Dermis microvascular lymphatic vessel endothelial cell (primary cell): Measurements from ENCODE around the gene DNPH1. TPM values are rescaled to one million over a fixed set of nuclear protein-coding genes. Genes with fewer than 3 reads are reported as not detected.

Experiments used
- DNase-seq, 2 donors: peaks; one replicate each; pipeline versions ENCODE4 v3.0.0 to v3.0.0-alpha.2; 2010; ENCODE audit warnings: low read depth in 2 of 2
- total RNA-seq: library from RNA; depleted of rRNA; stranded (reverse); fragments of >200 nt; gene quantifications from 2 replicates; pipeline ENCODE4 v1.2.1, GENCODE V29; 2014

The DNPH1 gene
- total RNA-seq, 1 donor from 2014 or later, result 63.5 TPM

DNA sequence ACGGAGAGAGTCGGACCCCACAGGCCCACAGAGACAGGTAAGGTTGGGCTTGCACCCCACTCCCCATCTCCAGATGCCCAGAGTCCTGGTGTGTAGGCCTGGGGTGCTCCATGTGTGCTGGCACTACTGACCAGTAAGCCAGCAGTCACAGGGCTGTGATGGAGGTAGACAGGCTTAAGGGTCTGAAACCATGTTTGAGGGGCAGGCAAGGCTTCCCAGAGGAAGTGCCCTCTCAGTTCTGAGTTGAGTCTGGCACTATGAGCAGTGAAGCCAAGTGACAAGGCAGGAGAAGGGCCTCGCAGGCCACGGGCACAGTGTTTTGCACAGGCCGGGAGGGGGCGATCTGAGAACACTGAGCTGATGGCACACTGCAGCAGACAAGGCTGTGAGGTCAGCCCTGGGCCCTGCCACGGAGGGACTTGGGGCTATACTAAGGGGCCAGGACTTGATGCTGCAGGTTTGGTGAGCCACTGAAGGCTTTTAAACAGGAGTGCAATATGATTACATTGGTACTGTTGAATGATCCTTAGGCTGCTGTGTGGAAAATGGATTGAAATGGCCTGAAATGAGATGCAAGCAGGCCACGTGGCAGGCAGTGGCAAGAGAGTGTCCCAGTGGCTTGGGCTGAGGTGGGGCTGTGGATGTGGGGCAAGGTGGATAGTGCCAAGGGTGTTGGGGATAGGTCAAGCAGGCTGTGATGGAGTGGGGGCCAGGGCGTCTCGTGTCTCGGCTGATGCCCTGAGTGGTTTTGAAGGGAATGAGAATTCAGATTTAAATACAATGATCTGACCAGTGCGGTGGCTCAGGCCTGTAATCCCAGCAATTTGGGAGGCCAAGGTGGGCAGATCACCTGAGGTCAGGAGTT, 34.3 kb upstream of the DNPH1 start:
- DNase-seq, result peak; percentile 41 to 70

DNA sequence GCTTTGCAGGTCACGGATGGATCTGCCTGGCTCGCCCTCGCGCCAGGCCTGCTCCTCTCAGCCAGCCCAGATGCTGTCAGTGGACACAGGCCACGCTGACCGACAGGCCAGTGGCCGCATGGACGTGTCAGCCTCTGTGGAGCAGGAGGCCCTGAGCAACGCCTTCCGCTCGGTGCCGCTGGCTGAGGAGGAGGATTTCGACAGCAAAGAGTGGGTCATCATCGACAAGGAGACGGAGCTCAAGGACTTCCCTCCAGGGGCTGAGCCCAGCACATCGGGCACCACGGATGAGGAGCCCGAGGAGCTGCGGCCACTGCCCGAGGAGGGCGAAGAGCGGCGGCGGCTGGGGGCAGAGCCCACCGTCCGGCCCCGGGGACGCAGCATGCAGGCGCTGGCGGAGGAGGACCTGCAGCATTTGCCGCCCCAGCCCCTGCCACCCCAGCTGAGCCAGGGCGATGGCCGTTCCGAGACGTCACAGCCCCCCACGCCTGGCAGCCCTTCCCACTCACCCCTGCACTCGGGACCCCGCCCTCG, 33.6 kb upstream of the DNPH1 start:
- no peak for DNase-seq

DNA sequence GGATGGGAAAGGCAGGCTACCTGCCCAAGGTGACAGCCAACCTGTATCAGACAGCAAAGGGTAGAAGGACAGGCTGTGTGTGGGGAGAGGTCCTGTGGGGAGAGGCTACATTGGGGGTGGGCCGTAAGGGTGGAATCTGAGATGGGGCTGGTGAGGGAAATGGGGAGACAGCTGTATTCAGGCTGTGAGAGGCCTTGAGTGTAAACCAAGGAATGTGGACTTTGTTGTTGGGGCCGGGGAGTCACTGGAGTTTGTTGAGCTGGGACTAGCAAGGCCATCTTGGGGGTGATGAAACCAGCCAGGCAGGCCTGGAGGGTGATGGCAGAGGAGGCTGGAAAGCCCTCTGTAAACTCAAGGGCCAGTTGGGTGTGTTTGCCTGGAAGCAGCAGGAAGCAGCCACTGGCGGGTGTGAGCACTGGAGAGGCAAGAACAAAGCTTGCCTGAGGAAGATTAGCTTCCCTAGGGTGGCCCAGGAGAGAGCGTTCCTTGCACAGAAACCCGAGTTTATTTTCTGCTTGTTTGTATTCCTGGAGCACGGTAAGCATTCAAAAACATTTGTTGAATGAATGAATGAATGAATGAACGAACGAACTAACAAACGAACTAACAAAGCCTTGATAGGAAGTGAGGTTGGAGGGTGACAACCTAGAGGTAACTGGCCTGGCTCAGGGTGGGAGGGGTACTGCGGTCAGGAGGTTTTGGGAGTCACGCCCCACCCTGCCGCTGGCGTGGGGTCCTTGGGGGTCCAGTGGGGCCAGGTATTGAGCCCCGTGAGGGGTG, 32.9 kb upstream of the DNPH1 start:
- no peak for DNase-seq

DNA sequence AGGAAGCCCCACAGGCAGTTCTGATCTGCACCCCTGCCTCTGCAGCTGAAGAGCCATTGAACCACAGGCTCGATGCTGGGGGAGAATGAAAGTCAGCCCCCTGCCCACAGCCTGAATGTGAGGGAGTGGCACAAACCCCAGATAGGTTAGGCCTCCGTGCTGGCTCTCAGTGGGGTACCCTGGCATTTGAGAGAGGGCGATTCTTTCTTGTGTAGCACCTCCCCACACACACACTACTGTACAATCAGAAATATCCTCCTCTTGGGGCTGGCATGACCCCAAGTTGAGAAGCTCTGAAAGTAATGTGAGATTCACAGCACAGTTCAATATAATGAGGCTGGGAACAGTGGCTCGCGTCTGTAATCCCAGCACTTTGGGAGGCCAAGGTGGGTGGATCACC, 31.9 kb upstream of the DNPH1 start:
- no peak for DNase-seq

DNA sequence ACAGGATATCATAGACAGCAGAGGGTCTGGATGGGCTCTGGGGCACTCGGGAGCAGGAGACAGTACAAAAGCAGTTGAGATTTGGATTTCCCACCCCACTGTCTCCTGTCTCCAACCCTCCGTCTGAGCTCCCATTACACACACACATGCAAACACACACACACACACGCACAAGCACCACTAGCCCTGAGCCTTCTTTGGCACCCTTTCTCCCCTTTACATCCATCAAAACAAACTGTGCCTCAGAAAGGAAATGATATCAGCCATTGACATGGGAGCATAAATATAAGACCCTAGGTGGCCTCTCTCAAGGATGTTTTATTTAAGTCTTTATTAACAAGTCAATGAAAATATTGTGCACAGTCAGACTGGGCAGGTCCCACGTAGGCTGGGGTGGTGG, 31.5 kb upstream of the DNPH1 start:
- DNase-seq, result peak in 1 of 2 donors; percentile 57

DNA sequence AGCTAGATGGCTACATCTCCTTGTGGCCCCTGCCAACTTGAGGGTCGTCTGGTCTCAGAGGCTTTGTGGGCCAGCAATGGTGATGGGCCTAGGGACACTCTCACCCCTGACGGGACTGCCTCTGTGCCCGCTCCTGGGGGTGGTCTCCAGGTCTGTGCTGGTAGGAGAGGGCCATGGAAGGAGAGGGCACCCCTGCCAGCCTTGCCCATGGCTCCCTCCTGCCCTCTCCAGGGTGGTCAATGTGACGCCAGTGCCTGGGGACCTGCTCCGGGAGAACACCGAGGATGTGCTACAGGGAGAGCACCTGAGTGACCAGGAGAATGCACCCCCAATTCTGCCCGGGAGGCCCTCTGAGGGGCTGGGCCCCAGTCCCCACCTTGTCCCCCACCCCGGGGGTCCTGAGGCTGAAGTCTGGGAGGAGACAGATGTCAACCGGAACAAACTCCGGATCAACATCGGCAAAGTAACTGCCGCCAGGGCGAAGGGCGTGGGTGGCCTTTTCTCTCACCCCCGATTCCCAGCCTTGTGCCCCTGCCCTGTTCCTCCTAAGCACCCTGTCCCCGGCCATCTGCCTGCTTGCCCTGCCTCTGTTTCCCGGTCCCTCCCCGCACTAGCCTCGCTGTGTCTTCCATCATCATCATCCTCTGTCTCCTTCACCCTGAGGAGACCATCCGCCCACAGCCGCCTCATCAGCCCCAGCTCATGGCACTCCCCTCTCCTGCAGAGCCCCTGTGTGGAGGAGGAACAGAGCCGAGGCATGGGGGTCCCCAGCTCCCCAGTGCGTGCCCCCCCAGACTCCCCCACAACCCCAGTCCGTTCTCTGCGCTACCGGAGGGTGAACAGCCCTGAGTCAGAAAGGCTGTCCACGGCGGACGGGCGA, 29.8 kb upstream of the DNPH1 start:
- DNase-seq, result no peak

DNA sequence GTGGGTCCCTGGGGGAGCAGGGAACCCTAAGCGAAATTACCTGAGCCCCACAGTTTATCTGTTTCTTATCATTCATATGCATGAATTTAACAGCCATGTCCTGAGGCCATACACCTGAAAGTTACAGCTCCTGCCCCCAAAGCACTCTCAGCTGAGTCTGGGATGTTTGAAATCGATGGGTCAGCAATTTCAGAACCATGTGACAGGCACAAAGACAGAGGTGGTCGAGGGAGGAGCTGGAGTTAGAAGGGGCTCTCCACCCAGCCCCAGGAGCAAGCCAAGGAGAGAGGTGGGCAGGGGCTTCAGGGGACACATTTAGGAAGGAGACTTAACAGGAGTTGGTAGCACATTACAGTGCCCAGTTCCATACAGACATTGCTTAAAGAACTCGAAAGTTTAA, 28.9 kb upstream of the DNPH1 start:
- DNase-seq, result no peak

DNA sequence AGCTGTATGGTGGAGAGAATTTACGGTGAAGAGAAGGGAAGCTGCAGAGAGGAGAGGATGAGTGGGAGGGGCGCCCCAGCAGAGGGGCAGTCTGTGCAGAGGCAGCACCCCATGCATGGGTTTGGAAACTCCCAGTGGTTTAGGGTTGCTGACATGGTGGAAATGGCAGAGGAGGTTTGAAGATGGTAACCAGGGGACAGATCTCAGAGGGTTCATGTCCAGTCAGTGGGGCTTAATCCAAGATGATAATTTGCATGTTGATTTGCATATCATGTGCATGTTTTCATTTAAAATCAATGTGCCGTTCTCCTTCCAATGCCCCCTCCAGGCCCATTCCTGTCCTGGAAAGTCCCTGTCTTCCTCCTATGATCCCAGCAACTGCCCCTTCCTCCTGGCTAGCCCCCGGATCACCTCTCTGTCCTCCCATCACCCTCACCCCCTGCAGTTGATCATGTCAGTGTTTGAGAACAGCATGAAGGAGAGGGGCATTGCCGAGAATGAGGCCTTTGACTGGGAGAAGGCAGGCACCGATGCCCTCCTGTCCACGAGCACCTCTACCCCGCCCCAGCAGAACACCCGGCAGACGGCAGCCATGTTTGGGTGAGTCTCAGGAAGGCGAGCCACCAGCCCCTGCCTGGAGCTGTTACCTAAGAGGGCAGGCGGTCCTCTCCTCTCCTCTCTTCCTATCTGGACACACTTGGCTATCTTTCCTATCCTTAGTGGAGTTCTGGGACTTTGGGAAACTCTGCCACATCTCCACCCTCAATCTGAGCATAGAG, 28.3 kb upstream of the DNPH1 start:
- DNase-seq, result no peak

DNA sequence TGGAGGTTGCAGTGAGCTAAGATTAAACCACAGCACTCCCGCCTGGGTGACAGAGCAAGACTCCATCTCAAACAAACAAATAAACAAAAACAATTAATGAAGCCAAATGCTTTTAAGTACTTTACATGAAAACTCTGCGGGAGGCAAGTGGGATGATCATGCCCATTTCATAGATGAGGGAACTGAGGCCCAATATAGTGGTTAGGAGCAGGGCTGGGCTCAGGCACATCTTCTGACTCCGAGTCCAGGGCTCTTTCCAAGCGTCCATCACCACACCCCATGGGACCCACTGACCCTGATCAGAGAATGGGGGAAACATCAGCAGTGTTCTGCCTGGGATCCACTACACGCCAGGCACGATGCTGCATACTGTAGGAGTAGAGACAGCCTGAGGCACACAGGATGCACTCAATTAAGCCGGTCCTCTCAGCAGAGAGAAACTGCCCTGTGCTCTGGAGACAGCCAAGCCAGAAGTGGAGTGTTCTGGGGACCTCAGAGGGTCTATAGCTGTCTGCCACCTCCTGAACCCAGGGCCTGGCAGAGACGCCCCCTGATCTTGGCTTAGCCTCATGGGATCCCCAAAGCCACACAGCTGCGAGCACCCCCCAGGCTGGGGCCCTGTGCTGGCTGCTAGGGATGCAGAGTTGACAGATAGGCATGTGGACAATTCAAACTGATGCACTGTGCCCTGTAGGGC, 27.5 kb upstream of the DNPH1 start:
- DNase-seq, result no peak

DNA sequence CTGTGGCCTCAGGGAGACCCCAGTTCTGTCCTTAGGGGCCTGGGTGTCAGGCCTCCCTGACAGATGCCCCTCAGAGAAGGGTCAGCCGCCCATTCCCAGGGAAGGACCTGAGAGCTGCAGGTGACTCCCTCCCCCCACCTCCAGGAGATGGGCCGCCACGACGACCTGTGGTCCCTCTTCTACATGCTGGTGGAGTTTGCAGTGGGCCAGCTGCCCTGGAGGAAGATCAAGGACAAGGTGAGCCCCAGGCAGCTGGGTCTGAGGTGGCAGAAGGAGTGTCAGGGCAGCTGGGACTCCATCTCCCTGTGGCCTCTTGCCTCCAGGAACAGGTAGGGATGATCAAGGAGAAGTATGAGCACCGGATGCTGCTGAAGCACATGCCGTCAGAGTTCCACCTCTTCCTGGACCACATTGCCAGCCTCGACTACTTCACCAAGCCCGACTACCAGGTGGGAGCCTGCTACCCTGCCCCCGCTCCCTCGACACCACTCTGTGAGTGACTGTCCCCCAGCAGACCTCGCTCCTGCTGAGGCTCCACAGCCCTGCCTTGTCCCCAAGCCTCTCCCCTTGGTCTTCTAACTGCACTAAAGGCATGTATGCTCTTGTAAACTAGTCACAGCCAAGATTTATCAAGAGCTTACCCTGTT, 26.2 kb upstream of the DNPH1 start:
- no peak for DNase-seq

DNA sequence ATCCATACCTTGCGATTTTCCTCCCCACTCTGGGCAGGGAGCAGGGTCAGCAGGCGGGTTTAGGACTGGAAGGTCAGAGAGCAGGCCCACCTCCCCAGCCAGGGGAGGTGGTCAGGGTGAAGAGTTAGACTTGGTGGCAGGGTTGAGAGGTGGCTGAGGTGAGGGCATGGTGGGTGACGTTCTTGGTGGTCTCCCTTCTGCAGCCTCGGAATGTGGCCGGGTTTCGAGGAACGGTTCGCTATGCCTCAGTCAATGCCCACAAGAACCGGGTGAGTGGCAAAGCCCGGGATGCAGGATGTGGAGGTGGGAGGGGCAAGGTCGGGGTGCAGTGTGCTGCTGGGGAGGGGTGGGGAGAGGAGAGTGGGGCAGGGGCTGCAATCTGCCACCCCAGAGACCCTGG, 25.6 kb upstream of the DNPH1 start:
- DNase-seq, result no peak

DNA sequence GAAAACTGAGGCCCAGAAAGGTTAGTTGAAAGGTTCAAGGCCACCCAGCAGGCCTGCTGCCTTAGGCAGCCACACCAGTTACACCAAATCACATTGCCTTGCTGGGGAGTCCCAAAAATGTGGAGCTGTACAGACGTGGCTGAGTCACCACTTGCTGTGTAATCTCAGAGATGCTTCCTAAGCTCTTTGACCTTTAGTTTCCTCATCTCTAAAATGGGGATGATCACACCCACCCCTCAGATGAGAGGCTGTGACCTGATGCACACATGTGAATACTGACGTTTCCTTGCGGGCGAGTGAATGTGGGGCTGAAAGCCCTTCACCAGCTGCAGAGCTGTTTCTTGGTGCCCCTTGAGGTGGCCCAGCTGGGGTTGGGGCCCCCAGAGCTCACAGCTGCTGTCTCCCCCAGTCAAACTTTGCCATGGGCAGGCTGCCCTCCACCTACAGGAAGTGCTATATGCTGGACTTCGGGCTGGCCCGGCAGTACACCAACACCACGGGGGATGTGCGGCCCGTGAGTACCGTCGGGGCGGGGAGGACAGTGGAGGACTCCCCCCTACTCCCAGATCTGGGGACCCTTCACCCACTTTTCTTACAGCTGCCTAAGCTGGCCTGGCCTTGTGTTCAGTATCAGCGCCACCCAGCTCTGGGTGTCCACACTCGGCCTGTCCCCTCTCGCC, 25.0 kb upstream of the DNPH1 start:
- DNase-seq, result no peak

DNA sequence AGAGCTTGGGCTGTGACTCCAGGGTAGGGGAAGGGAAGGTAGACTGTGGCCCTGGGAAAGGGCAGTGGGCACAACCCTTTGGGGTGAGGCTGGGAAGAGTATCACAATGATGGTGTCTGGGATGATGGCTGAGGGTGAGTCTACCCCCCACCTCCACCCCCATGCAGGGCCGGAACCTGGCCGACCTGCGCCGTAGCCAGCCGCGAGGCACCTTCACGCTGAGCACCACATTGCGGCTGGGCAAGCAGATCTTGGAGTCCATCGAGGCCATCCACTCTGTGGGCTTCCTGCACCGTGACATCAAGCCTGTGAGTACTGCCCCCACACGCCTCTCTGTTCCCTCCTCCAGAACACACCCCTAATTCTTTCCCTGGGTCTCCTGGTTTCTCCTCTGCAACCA, 24.1 kb upstream of the DNPH1 start:
- DNase-seq, result no peak

DNA sequence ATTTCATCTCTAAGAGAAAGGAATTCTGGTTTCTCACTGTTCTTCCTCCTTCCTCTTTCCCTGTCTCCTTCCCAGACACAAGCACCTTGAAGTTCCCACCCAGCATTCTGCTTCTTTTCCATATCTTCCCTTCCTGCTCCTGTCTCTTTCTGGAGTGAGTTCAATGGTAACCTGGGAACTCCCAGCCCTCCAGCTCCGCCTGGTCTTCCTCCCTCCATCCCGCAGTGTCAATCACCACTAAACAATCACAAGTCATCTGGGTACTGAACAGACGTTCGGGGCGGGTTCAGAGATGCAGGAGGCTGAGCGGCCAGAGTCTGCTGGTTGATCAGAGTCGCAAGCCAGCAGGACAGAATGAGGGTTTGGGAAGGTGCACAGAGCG, 21.7 kb upstream of the DNPH1 start:
- DNase-seq, result no peak

DNA sequence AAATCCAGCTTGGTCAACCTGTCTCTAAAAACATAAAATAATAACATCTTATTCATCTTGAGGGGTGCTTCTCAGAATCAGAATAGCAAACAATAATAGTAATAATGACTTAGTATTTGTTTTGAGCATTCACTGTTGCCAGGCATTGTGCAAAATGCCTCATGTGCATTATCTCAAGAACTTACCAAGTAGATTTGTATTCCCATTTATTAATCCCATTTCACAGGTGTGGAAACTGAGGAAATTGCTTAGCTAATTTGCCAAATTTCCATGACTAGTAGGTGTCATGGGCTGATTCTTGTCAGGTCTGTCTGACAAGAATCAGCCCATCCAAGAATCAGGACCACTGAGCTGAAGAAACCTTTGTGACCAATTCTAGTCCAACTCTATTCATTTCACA, 19.5 kb upstream of the DNPH1 start:
- no peak for DNase-seq

DNA sequence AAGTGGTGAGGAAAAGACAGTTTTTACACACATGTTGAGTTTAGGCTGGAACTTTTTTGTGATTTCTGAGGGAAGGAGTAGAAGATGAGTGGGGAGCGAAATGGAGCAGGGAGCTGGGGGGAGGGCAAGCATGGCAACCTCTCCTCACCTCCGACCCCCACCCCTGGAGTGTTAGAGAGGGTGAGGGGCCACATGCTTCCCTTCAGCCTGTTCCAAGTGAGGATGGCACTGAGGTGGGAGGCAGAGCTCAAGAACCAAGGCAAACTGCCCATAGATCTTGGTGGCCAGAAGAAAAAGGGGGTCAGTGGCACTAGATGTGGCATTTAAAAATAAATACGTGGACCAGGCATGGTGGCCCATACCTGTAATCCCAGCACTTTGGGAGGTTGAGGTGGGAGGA, 18.8 kb upstream of the DNPH1 start:
- no peak for DNase-seq

DNA sequence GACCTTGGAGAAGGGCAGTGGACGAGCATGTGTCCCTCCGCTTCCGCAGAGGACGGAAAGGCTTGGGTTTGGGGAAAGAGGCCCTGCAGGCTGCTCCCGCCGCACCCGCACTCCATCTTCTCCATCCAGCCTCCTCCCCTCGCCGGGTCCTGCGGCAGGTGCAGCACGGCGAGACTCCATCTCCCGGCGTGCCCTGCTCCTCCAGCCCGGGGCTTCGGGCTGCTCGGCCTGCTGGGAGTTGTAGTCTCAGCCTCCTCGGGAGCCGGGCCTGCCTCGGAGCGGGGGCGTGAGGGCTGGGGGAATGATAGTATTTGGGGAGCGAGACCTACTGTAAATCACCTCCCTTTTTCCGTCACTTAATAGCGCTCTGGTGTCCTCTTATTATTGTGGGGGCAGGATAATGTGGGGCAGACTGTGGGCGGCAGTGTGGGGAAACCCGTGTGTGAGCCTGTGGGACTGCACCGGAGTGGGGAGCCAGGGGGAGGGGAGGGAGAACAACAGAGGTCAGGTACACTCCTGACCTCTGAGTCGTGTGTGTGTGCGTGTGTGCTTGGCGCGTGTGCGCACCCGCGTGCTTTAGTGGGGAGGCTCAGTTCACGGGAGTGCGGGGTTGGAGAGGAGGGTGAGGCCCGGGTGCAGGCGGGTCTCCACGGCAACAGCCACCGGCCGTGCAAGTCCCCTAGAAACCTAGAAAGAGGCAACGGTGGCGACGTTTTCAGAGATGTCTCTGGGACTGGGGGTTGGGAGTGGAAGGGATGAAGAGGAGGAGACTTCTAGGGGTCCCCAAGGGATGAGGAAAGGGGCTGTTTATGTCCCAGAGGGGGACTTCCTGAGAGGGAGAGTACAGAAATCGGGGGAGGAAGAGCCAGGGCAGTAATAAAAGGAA, 18.1 kb upstream of the DNPH1 start:
- peak; percentile 9 to 40 for DNase-seq
